HEK293 (cell line): Measurements from ENCODE around the gene COMMD3.

ENCODE experiments used
- GFI1B ChIP-seq: fragments of 450-650 bp; formaldehyde crosslinking; IDR thresholded peaks from 2 replicates; pipeline ENCODE4 v1.5.1; 2016; ENCODE audit warnings: missing biosample characterization, missing genetic modification characterization
- GLIS2 ChIP-seq: fragments of 450-650 bp; formaldehyde crosslinking; IDR thresholded peaks from 2 replicates; pipeline ENCODE4 v1.5.1; 2016; ENCODE audit warnings: missing biosample characterization, missing genetic modification characterization
- KLF16 ChIP-seq: fragments of 450-650 bp; formaldehyde crosslinking; IDR thresholded peaks from 2 replicates; pipeline ENCODE4 v1.5.1; 2017; ENCODE audit warnings: missing biosample characterization, missing genetic modification characterization
- KLF7 ChIP-seq: fragments of 450-650 bp; formaldehyde crosslinking; IDR thresholded peaks from 2 replicates; pipeline ENCODE4 v1.5.1; 2016; ENCODE audit warnings: missing biosample characterization, missing genetic modification characterization, borderline replicate concordance
- OSR2 ChIP-seq: fragments of 450-650 bp; formaldehyde crosslinking; IDR thresholded peaks from 2 replicates; pipeline ENCODE4 v1.5.1; 2016; ENCODE audit warnings: missing biosample characterization, missing genetic modification characterization
- PATZ1 ChIP-seq: fragments of 450-650 bp; formaldehyde crosslinking; IDR thresholded peaks from 2 replicates; pipeline ENCODE4 v1.5.1; 2016; ENCODE audit warnings: missing biosample characterization, missing genetic modification characterization
- REST ChIP-seq: fragments of 450-650 bp; formaldehyde crosslinking; IDR thresholded peaks from 2 replicates; pipeline ENCODE4 v1.5.1; 2016; ENCODE audit warnings: missing biosample characterization, missing genetic modification characterization
- SCRT2 ChIP-seq: fragments of 450-650 bp; formaldehyde crosslinking; IDR thresholded peaks from 2 replicates; pipeline ENCODE4 v1.5.1; 2016; ENCODE audit warnings: missing biosample characterization, missing genetic modification characterization
- ZBTB1 ChIP-seq: fragments of 450-650 bp; formaldehyde crosslinking; IDR thresholded peaks from 2 replicates; pipeline ENCODE4 v1.5.1; 2016; ENCODE audit warnings: missing biosample characterization, missing genetic modification characterization
- ZBTB10 ChIP-seq: fragments of 450-650 bp; formaldehyde crosslinking; IDR thresholded peaks from 2 replicates; pipeline ENCODE4 v1.5.1; 2016; ENCODE audit warnings: missing biosample characterization, missing genetic modification characterization
- ZBTB17 ChIP-seq: fragments of 450-650 bp; formaldehyde crosslinking; IDR thresholded peaks from 2 replicates; pipeline ENCODE4 v1.5.1; 2016; ENCODE audit warnings: missing biosample characterization, missing genetic modification characterization
- ZBTB8A ChIP-seq: fragments of 450-650 bp; formaldehyde crosslinking; IDR thresholded peaks from 2 replicates; pipeline ENCODE4 v1.5.1; 2016; ENCODE audit warnings: missing biosample characterization, missing genetic modification characterization
- ZFHX2 ChIP-seq: fragments of 450-650 bp; formaldehyde crosslinking; conservative IDR thresholded peaks from 2 replicates; pipeline ENCODE4 v1.5.1; 2016; ENCODE audit warnings: missing biosample characterization, missing genetic modification characterization
- ZFP37 ChIP-seq: fragments of 450-650 bp; formaldehyde crosslinking; IDR thresholded peaks from 2 replicates; pipeline ENCODE4 v1.5.1; 2016; ENCODE audit warnings: missing biosample characterization, missing genetic modification characterization
- ZFP41 ChIP-seq: fragments of 450-650 bp; formaldehyde crosslinking; IDR thresholded peaks from 2 replicates; pipeline ENCODE4 v1.5.1; 2016; ENCODE audit warnings: missing biosample characterization, missing genetic modification characterization, borderline replicate concordance
- ZNF10 ChIP-seq: fragments of 450-650 bp; formaldehyde crosslinking; IDR thresholded peaks from 2 replicates; pipeline ENCODE4 v1.5.1; 2017; ENCODE audit warnings: missing biosample characterization, missing genetic modification characterization
- ZNF121 ChIP-seq: fragments of 450-650 bp; formaldehyde crosslinking; IDR thresholded peaks from 2 replicates; pipeline ENCODE4 v1.5.1; 2016; ENCODE audit warnings: missing biosample characterization, missing genetic modification characterization
- ZNF140 ChIP-seq: fragments of 450-650 bp; formaldehyde crosslinking; IDR thresholded peaks from 2 replicates; pipeline ENCODE4 v1.5.1; 2016; ENCODE audit warnings: missing biosample characterization, missing genetic modification characterization
- ZNF157 ChIP-seq: fragments of 450-650 bp; formaldehyde crosslinking; IDR thresholded peaks from 2 replicates; pipeline ENCODE4 v1.5.1; 2016; ENCODE audit warnings: missing biosample characterization, missing genetic modification characterization
- ZNF211 ChIP-seq: fragments of 450-650 bp; formaldehyde crosslinking; IDR thresholded peaks from 2 replicates; pipeline ENCODE4 v1.5.1; 2016; ENCODE audit warnings: low read depth, missing biosample characterization, missing genetic modification characterization
- ZNF223 ChIP-seq: fragments of 450-650 bp; formaldehyde crosslinking; IDR thresholded peaks from 2 replicates; pipeline ENCODE4 v1.5.1; 2016; ENCODE audit warnings: missing biosample characterization, missing genetic modification characterization
- ZNF24 ChIP-seq: fragments of 450-650 bp; formaldehyde crosslinking; IDR thresholded peaks from 2 replicates; pipeline ENCODE4 v1.5.1; 2016; ENCODE audit warnings: missing biosample characterization, missing genetic modification characterization
- ZNF335 ChIP-seq: fragments of 450-650 bp; formaldehyde crosslinking; conservative IDR thresholded peaks from 2 replicates; pipeline ENCODE4 v1.5.1; 2016; ENCODE audit warnings: missing biosample characterization, missing genetic modification characterization
- ZNF354C ChIP-seq: fragments of 450-650 bp; formaldehyde crosslinking; IDR thresholded peaks from 2 replicates; pipeline ENCODE4 v1.5.1; 2016; ENCODE audit warnings: missing biosample characterization, missing genetic modification characterization, low read depth, borderline replicate concordance
- ZNF548 ChIP-seq: fragments of 450-650 bp; formaldehyde crosslinking; IDR thresholded peaks from 2 replicates; pipeline ENCODE4 v1.5.1; 2016; ENCODE audit warnings: missing biosample characterization, missing genetic modification characterization
- ZNF600 ChIP-seq: fragments of 450-650 bp; formaldehyde crosslinking; IDR thresholded peaks from 2 replicates; pipeline ENCODE4 v1.5.1; 2016; ENCODE audit warnings: missing biosample characterization, missing genetic modification characterization
- ZNF658 ChIP-seq: fragments of 450-650 bp; formaldehyde crosslinking; IDR thresholded peaks from 2 replicates; pipeline ENCODE4; 2016; ENCODE audit warnings: missing biosample characterization, missing genetic modification characterization
- ZSCAN30 ChIP-seq: fragments of 450-650 bp; IDR thresholded peaks from 2 replicates; pipeline ENCODE4 v1.5.1; 2018; ENCODE audit warnings: missing biosample characterization, mild to moderate bottlenecking, missing genetic modification characterization, moderate library complexity
- ZXDB ChIP-seq: fragments of 450-650 bp; formaldehyde crosslinking; IDR thresholded peaks from 2 replicates; pipeline ENCODE4 v1.5.1; 2016; ENCODE audit warnings: missing biosample characterization, missing genetic modification characterization
- TF ChIP-seq, protein P1 (sequence below): fragments of 450-650 bp; formaldehyde crosslinking; IDR thresholded peaks from 2 replicates; pipeline ENCODE4 v1.5.1; 2017; ENCODE audit warnings: missing biosample characterization, missing genetic modification characterization
- TF ChIP-seq, protein P2 (sequence below): fragments of 450-650 bp; formaldehyde crosslinking; IDR thresholded peaks from 2 replicates; pipeline ENCODE4 v1.5.1; 2016; ENCODE audit warnings: missing biosample characterization, missing genetic modification characterization

Gene COMMD3

GRCh38 chr10:22341190-22341925, 25.2 kb downstream of the COMMD3 start (continued):
- TF ChIP-seq ZFP37 (tag by site-specific recombination) (peak; percentile 52; the same call in 1 of the 2 replicates), ZNF335 (tag by site-specific recombination) (peak; percentile 82), ZNF658 (no peak), ZXDB (tag by site-specific recombination) (0 out of 2 replicates have a peak, but pooled peaks have one; percentile 20), REST (tag by site-specific recombination) (no peak), ZNF211 (tag by site-specific recombination) (no peak), ZNF223 (tag by site-specific recombination) (no peak), OSR2 (tag by site-specific recombination) (no peak), ZSCAN30 (no peak), ZBTB1 (tag by site-specific recombination) (no peak), GLIS2 (tag by site-specific recombination) (no peak), ZNF140 (tag by site-specific recombination) (no peak), KLF7 (no peak), ZBTB17 (tag by site-specific recombination) (no peak; the same call in 1 of the 2 replicates), ZNF121 (tag by site-specific recombination) (no peak), ZFP41 (tag by site-specific recombination) (no peak), KLF16 (no peak), ZNF354C (tag by site-specific recombination) (no peak), ZNF10 (no peak), ZBTB10 (tag by site-specific recombination) (no peak), ZNF600 (tag by site-specific recombination) (peak; percentile 69), ZNF157 (no peak), GFI1B (tag by site-specific recombination) (no peak), ZNF548 (tag by site-specific recombination) (no peak), ZBTB8A (tag by site-specific recombination) (peak; percentile 86), SCRT2 (tag by site-specific recombination) (no peak), ZNF24 (0 out of 2 replicates have a peak, but pooled peaks have one; percentile 27), PATZ1 (tag by site-specific recombination) (0 out of 2 replicates have a peak, but pooled peaks have one; percentile 36), ZFHX2 (tag by site-specific recombination) (no peak)
- TF ChIP-seq, protein P1, sequence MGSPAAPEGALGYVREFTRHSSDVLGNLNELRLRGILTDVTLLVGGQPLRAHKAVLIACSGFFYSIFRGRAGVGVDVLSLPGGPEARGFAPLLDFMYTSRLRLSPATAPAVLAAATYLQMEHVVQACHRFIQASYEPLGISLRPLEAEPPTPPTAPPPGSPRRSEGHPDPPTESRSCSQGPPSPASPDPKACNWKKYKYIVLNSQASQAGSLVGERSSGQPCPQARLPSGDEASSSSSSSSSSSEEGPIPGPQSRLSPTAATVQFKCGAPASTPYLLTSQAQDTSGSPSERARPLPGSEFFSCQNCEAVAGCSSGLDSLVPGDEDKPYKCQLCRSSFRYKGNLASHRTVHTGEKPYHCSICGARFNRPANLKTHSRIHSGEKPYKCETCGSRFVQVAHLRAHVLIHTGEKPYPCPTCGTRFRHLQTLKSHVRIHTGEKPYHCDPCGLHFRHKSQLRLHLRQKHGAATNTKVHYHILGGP (tag by site-specific recombination), result no peak
- TF ChIP-seq, protein P2, sequence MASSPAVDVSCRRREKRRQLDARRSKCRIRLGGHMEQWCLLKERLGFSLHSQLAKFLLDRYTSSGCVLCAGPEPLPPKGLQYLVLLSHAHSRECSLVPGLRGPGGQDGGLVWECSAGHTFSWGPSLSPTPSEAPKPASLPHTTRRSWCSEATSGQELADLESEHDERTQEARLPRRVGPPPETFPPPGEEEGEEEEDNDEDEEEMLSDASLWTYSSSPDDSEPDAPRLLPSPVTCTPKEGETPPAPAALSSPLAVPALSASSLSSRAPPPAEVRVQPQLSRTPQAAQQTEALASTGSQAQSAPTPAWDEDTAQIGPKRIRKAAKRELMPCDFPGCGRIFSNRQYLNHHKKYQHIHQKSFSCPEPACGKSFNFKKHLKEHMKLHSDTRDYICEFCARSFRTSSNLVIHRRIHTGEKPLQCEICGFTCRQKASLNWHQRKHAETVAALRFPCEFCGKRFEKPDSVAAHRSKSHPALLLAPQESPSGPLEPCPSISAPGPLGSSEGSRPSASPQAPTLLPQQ (tag by site-specific recombination), result no peak
